HG03097 (cell line): ENCODE data around the gene RHOT2.

Experiments
- ATAC-seq: cut with Tn5 transposase; IDR thresholded peaks from one replicate; pipeline ENCODE4 v1.9.1; 2021; ENCODE audit not compliant: unreplicated experiment, low FRiP score

The RHOT2 gene

DNA sequence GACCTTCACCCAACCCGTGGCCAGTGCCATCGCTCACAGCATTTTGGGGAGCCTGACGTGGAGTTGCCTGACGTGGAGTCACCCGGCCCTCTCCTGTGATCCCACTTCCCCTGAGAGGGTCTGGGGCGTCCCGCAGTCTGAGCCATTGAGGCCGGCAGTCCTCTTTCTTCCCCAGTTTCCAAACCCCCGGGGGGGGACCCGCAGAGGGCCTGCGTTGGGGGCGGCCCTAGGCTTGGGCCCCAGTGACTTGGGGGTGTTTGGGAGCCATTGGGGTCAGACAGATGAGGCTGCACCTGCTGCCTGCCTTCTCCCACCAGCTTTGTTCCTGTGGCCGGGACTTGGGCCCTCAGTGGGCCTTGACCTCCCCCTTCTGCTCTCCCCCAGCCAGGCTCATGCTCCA is 1.7 kb downstream of the RHOT2 start:
- ATAC-seq: no peak

DNA sequence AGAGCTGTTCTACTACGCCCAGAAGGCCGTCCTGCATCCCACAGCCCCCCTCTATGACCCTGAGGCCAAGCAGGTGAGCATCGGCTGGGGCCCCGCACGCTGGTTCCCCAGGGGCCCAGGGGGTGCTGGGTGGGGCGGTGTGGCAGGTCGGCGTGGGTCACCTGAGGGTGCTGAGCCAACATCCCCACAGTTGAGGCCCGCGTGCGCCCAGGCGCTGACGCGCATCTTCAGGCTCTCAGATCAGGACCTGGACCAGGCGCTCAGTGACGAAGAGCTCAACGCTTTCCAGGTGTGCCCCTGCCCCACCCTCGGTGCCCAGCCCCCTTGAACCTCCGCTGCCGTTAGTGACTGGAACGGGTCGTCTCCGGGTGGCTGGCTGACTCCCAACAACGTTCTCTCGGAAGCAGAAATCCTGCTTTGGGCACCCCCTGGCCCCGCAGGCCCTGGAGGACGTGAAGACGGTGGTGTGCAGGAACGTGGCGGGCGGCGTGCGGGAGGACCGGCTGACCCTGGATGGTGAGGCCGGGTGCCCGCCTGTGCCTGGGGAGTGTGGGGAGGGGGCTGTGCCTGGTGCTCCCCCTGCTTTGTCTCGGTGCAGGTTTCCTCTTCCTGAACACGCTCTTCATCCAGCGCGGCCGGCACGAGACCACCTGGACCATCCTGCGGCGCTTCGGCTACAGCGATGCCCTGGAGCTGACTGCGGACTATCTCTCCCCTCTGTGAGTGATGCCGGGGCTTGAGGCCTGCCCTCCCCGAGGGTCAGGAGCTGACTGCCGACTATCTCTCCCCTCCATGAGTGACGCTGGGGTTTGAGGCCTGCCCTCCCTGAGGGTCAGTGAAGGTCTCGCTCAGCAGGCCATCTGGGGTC is 2.8 kb downstream of the RHOT2 start:
- ATAC-seq: no peak

- ATAC-seq: no peak
Observed at GRCh38 chr16:671353-672131, 3.6 kb downstream of the RHOT2 start.

DNA sequence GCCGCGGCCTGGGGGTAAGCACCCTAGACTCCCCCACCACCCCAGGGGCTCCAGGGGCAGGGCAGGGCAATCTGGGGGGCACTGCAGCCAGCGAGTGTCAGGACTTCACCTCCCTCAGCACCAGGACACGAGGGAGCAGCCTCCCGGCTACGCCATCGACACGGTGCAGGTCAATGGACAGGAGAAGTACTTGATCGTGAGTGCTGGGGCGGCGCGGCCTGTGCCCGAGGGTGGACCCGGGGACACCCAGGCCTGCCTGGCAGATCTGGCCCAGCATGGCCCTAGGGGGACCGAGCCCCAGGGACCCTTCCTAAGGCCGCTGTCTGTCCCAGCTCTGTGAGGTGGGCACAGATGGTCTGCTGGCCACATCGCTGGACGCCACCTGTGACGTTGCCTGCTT is 4.4 kb downstream of the RHOT2 start:
- ATAC-seq: no peak

DNA sequence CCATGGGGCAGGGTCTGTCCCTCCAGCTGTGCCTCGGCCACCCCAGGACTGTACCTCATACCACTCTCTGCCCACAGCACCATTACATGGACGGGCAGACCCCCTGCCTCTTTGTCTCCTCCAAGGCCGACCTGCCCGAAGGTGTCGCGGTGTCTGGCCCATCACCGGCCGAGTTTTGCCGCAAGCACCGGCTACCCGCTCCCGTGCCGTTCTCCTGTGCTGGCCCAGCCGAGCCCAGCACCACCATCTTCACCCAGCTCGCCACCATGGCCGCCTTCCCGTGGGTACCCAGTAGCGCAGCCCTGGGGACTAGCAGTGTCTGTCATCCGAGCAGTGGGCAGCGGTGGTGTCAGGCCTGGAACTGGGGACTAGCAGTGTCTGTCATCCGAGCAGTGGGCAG is 4.9 kb downstream of the RHOT2 start:
- no peak for ATAC-seq

GRCh38 chr16:673399-673991 is 5.6 kb downstream of the RHOT2 start:
- ATAC-seq: no peak

DNA sequence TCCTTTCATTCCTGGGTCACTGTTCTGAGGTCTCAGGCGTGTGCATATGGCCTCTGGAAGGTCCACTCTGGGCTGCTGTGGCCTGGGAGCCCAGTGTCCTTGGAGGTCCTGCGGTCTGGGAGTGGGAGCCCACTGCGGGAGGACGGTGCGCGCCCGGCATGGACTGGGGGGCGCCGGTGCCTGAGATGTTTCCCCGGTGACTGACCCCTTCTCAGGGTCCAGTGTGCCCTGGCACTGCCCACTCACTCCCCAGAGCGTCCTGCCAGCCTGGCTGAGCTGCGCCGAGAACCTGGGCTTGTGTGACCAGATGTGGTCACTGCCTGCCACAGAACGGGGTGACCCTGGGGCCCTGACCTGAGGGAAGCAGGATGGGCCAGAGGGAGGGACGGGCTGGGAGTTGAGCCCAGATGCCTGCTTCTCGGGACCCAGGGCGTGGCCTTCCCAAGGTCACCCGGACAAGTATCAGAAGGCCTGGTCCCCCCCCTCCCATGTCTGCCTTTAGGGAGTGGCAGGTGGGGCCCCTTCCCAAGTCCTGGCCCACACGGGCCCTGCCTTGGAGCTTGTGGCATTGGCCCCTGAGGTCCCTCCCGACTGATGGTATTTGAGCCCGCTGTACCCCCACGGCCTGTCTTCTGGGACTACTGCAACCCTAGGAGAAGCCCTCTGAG is 6.4 kb downstream of the RHOT2 start:
- no peak for ATAC-seq

- ATAC-seq: no peak
Observed at GRCh38 chr16:674968-675883, 7.3 kb downstream of the RHOT2 start, which contains the start of gene RHBDL1. TSS of gene RHBDL1 (plus strand) at chr16:675671. CDS start at chr16:675791, 120 bp downstream.

- ATAC-seq: no peak
Observed at GRCh38 chr16:675884-676564, 8.1 kb downstream of the RHOT2 start.

- no peak for ATAC-seq
Observed at GRCh38 chr16:676565-676902, 8.6 kb downstream of the RHOT2 start.

- no peak for ATAC-seq
Observed at GRCh38 chr16:676913-677312, 9.0 kb downstream of the RHOT2 start.

GRCh38 chr16:677316-678190 is 9.6 kb downstream of the RHOT2 start:
- ATAC-seq: no peak

DNA sequence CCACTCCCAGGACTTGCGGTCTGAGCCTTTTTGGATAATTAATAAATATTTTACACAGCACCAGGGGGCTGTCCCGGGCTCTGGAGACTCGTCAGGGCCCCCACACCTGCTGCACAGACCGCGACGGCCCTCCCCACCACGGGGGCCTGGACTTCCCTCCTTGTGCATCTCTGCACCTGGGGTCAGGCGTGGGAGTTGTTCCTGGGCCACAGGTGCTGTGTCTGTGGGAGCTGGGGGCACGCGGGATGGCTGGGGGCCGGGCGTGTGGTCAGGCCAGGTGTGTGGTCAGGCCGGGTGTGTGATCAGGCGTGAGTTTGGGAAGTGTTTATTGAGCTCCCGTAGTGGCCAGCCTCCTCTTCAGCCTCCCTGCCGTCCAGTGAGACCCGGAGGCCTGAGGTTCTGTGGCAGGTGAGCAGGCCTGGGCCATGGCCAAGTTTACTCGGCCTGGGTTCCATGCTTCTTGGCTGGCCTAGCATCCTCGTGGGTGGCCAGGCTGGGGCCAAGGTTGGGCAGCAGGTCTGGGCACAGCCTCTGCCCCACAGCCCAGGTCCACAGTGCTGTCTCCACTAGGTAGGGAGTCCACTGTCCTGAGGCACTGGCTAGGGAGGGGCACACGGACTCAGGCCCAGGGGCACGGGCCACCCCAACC is 10.4 kb downstream of the RHOT2 start:
- ATAC-seq: no peak

- no peak for ATAC-seq
Observed at GRCh38 chr16:678858-679813, 11.2 kb downstream of the RHOT2 start.

- peak; percentile 34 for ATAC-seq
Observed at GRCh38 chr16:679814-680624, 12.1 kb downstream of the RHOT2 start, which contains the start of gene STUB1. TSS of gene STUB1 (plus strand) at chr16:680410. CDS start at chr16:680526, 116 bp downstream.

- no peak for ATAC-seq
Observed at GRCh38 chr16:680625-680945, 12.7 kb downstream of the RHOT2 start.
